CD14-positive monocyte (primary cell): ENCODE results near the gene CNPY1. TPM values are rescaled to one million over a fixed set of nuclear protein-coding genes. Genes with fewer than 3 reads are reported as not detected.
A peak's percentile ranks its signal among the peaks of the same experiment; 100 is the strongest.

Source experiments
- DNase-seq, 3 donors: peaks; one replicate each; pipeline ENCODE4 v3.0.0-alpha.2; 2011 to 2022
- H2AFZ ChIP-seq: 2 replicates; pipeline ENCODE4 v1.6.0; 2012; ENCODE audit warnings: mild to moderate bottlenecking, low read depth, low read length, inconsistent platforms; ENCODE audit not compliant: insufficient read depth, poor library complexity, severe bottlenecking
- H3K27ac ChIP-seq, 2 donors: 1 replicate in 1 of 2; 2 replicates in 1 of 2; pipeline ENCODE4 v1.5.1; 2012 to 2013; ENCODE audit warnings: low read length in 2 of 2, control low read depth in 1 of 2, inconsistent platforms in 1 of 2, low read depth in 1 of 2, mild to moderate bottlenecking in 1 of 2
- H3K27me3 ChIP-seq, 2 donors: one replicate each; pipeline versions ENCODE4 v1.6.0 to v1.6.1; 2011 to 2013; ENCODE audit warnings: low read length in 2 of 2; ENCODE audit not compliant: control insufficient read depth in 2 of 2, insufficient read depth in 2 of 2
- H3K36me3 ChIP-seq, 2 donors: replicated peaks in 1 of 2; 1 replicate in 1 of 2; 2 replicates in 1 of 2; pipeline versions ENCODE4 v1.5.1 to v1.6.1; 2012 to 2013; ENCODE audit warnings: low read length in 2 of 2, control low read depth in 1 of 2, inconsistent platforms in 1 of 2, mild to moderate bottlenecking in 1 of 2; ENCODE audit not compliant: insufficient read depth in 2 of 2, control insufficient read depth in 1 of 2
- H3K4me1 ChIP-seq, 2 donors: 1 replicate in 1 of 2; 2 replicates in 1 of 2; pipeline versions ENCODE4 v1.5.1 to v1.6.1; 2012 to 2013; ENCODE audit warnings: low read length in 2 of 2, control low read depth in 1 of 2, inconsistent platforms in 1 of 2, mild to moderate bottlenecking in 1 of 2, moderate library complexity in 1 of 2; ENCODE audit not compliant: insufficient read depth in 2 of 2, control insufficient read depth in 1 of 2
- H3K4me2 ChIP-seq: replicated peaks from 2 replicates; pipeline ENCODE3; 2012; ENCODE audit warnings: low read length, moderate library complexity, mild to moderate bottlenecking; ENCODE audit not compliant: poor library complexity, severe bottlenecking; ENCODE audit errors: extremely low read depth
- H3K4me3 ChIP-seq, 3 experiments: fragments of 200-600 bp in 1 of 3; sonication (generic) in 1 of 3; replicated peaks in 1 of 3; 1 replicate in 2 of 3; 2 replicates in 1 of 3; pipeline ENCODE4 v1.5.1; 2011 to 2013; ENCODE audit warnings: low read length in 3 of 3, mild to moderate bottlenecking in 3 of 3, control low read depth in 2 of 3, low read depth in 2 of 3, inconsistent platforms in 1 of 3, moderate library complexity in 1 of 3
- H3K79me2 ChIP-seq: 2 replicates; pipeline ENCODE4 v1.6.0; 2012; ENCODE audit warnings: mild to moderate bottlenecking, control low read depth, inconsistent platforms, low read length, moderate library complexity; ENCODE audit not compliant: insufficient read depth
- H3K9ac ChIP-seq: 2 replicates; pipeline ENCODE4 v1.6.0; 2017; ENCODE audit warnings: low read length, mild to moderate bottlenecking; ENCODE audit not compliant: insufficient read depth, poor library complexity, severe bottlenecking
- H3K9me3 ChIP-seq, 2 donors: replicated peaks in 1 of 2; 1 replicate in 1 of 2; 2 replicates in 1 of 2; pipeline versions ENCODE4 v1.5.1 to v1.6.1; 2012 to 2013; ENCODE audit warnings: low read length in 2 of 2, control low read depth in 1 of 2; ENCODE audit not compliant: control insufficient read depth in 1 of 2, insufficient read depth in 1 of 2
- H4K20me1 ChIP-seq: 2 replicates; pipeline ENCODE4 v1.6.0; 2012; ENCODE audit warnings: mild to moderate bottlenecking, low read length, control low read depth, moderate library complexity; ENCODE audit not compliant: insufficient read depth
- H3K27ac Mint-ChIP-seq, 7 donors: one replicate each; pipeline ENCODE4 v1.8.0; 2020; ENCODE audit warnings: mild to moderate bottlenecking in 7 of 7, mixed read lengths in 7 of 7, moderate library complexity in 6 of 7, inconsistent platforms in 2 of 7
- H3K27me3 Mint-ChIP-seq, 3 donors: one replicate each; pipeline ENCODE4 v1.8.0; 2021 to 2022; ENCODE audit warnings: low read depth in 3 of 3, mild to moderate bottlenecking in 3 of 3, mixed read lengths in 3 of 3, moderate library complexity in 3 of 3, inconsistent platforms in 1 of 3
- H3K36me3 Mint-ChIP-seq, 2 donors: one replicate each; pipeline ENCODE4 v1.8.0; 2020; ENCODE audit warnings: mixed read lengths in 2 of 2, inconsistent platforms in 1 of 2, mild to moderate bottlenecking in 1 of 2
- H3K4me1 Mint-ChIP-seq: one replicate; pipeline ENCODE4 v1.8.0; 2020; ENCODE audit warnings: mild to moderate bottlenecking, mixed read lengths
- H3K4me3 Mint-ChIP-seq, 2 donors: one replicate each; pipeline ENCODE4 v1.8.0; 2020; ENCODE audit warnings: mild to moderate bottlenecking in 2 of 2, mixed read lengths in 2 of 2, moderate library complexity in 1 of 2
- H3K9me3 Mint-ChIP-seq, 7 donors: one replicate each; pipeline ENCODE4 v1.8.0; 2020 to 2022; ENCODE audit warnings: mixed read lengths in 7 of 7, mild to moderate bottlenecking in 6 of 7, moderate library complexity in 6 of 7, inconsistent platforms in 2 of 7
- WGBS: methylation state at CpG from one replicate; pipeline ENCODE4 v1.1.5; 2013; ENCODE audit warnings: missing lambda C conversion rate; ENCODE audit not compliant: insufficient coverage; 5-methylcytosine and 5-hydroxymethylcytosine counted together
- intact Hi-C, 2 donors: fragments of 100-400 bp; cut with micrococcal nuclease; formaldehyde crosslinking; loops; one replicate each; pipeline versions ENCODE4 v1.15.0 to v1.15.1; 2023
- polyA plus RNA-seq, 3 donors: library from polyadenylated mRNA; depleted of rRNA in 1 of 3; unstranded in 2 of 3; stranded (reverse) in 1 of 3; fragments of 300-500 nt in 2 of 3; fragments of >200 nt in 1 of 3; fragmentation: Illumina TruSeq in 2 of 3; gene quantifications; 1 replicate in 2 of 3; 2 replicates in 1 of 3; pipeline ENCODE4 v1.2.3, GENCODE V29; 2012 to 2021
- TF ChIP-seq, protein P1 (sequence below): fragments of 200-600 bp; IDR thresholded peaks from one replicate; pipeline ENCODE4 v1.8.0; 2022; ENCODE audit warnings: antibody characterized with exemption, mild to moderate bottlenecking

Gene CNPY1
- polyA plus RNA-seq, 3 donors: not detected

DNA sequence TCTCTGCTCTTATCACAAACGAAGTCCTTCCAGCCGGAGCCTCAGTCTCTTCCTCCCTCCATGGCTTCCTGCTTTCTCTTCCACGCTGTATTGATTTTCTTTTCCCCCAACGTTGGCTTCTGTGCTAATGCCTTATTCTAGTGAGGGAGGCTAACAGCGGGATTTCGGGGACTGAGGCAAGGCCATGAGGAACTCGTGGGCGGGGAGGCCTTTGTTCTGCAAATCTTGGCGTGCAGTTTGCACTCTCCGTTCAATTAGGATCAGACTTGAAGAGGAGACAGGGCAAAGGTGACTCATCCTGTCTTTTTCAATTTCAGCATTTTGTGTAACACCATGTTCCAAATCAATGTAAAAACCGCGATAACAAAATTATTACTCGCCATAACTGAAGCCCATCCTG is 63.1 kb downstream of the CNPY1 start:
- Histone ChIP-seq H3K79me2 (no peaks in the 10 kb centered on the region), H3K4me3 (no peak overlapping the region), H3K9me3 (peaks cover 8 to 11% of the 10 kb centered on the region in 2 donors), H3K4me2 (no peak overlapping the region), H2AFZ (no peak overlapping the region), H3K36me3 (no peaks in the 10 kb centered on the region), H3K9ac (no peak overlapping the region), H3K27me3 (peaks cover 3 to 50% of the 10 kb centered on the region in 2 donors), H4K20me1 (no peaks in the 10 kb centered on the region), H3K4me1 (no peaks in the 10 kb centered on the region), H3K27ac (no peak overlapping the region)
- H3K36me3 Mint-ChIP-seq: peaks cover 4 to 7% of the 10 kb centered on the region in 2 donors
- TF ChIP-seq, protein P1, sequence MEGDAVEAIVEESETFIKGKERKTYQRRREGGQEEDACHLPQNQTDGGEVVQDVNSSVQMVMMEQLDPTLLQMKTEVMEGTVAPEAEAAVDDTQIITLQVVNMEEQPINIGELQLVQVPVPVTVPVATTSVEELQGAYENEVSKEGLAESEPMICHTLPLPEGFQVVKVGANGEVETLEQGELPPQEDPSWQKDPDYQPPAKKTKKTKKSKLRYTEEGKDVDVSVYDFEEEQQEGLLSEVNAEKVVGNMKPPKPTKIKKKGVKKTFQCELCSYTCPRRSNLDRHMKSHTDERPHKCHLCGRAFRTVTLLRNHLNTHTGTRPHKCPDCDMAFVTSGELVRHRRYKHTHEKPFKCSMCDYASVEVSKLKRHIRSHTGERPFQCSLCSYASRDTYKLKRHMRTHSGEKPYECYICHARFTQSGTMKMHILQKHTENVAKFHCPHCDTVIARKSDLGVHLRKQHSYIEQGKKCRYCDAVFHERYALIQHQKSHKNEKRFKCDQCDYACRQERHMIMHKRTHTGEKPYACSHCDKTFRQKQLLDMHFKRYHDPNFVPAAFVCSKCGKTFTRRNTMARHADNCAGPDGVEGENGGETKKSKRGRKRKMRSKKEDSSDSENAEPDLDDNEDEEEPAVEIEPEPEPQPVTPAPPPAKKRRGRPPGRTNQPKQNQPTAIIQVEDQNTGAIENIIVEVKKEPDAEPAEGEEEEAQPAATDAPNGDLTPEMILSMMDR: no peak
- H3K9me3 Mint-ChIP-seq: peaks cover 9 to 16% (median 12%) of the 10 kb centered on the region in 7 donors
- DNase-seq: no peak
- H3K4me3 Mint-ChIP-seq: peak overlapping the region in 1 of 2 donors; percentile 68
- WGBS: 30% methylated on average over 11 of the region's 13 CpGs
- H3K27ac Mint-ChIP-seq: peak overlapping the region in 1 of 7 donors; percentile 58
- H3K27me3 Mint-ChIP-seq: peaks cover 47 to 83% (median 49%) of the 10 kb centered on the region in 3 donors
- intact Hi-C loops: no loop called here
- H3K4me1 Mint-ChIP-seq: peaks cover 2% of the 10 kb centered on the region

DNA sequence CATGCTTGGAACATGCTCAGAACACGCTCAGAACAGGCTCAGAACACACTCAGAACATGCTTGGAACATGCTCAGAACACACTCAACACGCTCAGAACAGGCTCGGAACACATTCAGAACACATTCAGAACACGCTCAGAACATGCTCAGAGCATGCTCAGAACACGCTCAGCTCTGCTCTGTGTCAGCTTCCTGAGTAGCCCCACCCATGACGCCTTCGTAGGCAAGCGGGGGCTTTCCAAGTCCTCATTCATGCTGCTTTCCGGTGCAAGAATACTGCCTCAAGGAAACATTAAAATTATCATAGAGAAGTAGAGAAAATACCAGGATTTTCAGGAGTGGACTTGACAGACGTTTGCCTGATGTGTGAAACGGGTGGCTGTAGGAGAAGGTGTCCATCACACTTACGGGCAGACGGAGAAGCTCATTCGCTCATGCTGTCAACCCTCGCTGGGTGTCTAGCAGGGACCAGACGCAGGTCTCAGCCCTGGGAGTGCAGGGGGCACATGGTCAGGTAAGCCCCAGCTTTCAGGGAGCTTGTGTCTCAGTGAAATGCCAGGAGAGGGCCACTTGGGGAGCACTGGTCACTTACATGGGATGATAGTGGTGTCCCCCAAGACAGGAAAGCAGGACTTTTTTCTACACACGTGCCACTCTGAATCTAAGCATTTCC is 63.7 kb downstream of the CNPY1 start:
- H3K9ac ChIP-seq: no peak overlapping the region
- H3K27ac ChIP-seq: no peak overlapping the region
- no peaks in the 10 kb centered on the region for H3K36me3 ChIP-seq
- WGBS: 62% methylated on average over 12 of the region's 17 CpGs
- no peak for DNase-seq
- H2AFZ ChIP-seq: no peak overlapping the region
- peaks cover 8 to 11% of the 10 kb centered on the region in 2 donors for H3K9me3 ChIP-seq
- peaks cover 4 to 7% of the 10 kb centered on the region in 2 donors for H3K36me3 Mint-ChIP-seq
- intact Hi-C loops: no loop called here
- H3K79me2 ChIP-seq: no peaks in the 10 kb centered on the region
- peaks cover 43 to 82% (median 52%) of the 10 kb centered on the region in 3 donors for H3K27me3 Mint-ChIP-seq
- peaks cover 9 to 16% (median 12%) of the 10 kb centered on the region in 7 donors for H3K9me3 Mint-ChIP-seq
- H3K4me1 Mint-ChIP-seq: peaks cover 2% of the 10 kb centered on the region
- no peak overlapping the region for H3K4me2 ChIP-seq
- no peak overlapping the region for H3K4me3 ChIP-seq
- no peak overlapping the region for H3K27ac Mint-ChIP-seq
- no peaks in the 10 kb centered on the region for H3K4me1 ChIP-seq
- TF ChIP-seq, protein P1: no peak
- no peaks in the 10 kb centered on the region for H4K20me1 ChIP-seq
- peaks cover 7 to 50% of the 10 kb centered on the region in 2 donors for H3K27me3 ChIP-seq
- peak overlapping the region in 1 of 2 donors; percentile 68 for H3K4me3 Mint-ChIP-seq
